PC-3 (cell line): ENCODE measurements around the gene MLLT10.

Source experiments
- CTCF ChIP-seq: fragments of 300-600 bp; sonication (generic); conservative IDR thresholded peaks from 2 replicates; pipeline ENCODE4 v1.5.1; 2017; ENCODE audit warnings: antibody characterized with exemption, low read depth, mild to moderate bottlenecking, low read length
- EZH2 ChIP-seq: fragments of 300-600 bp; sonication (generic); IDR thresholded peaks from one replicate; pipeline ENCODE4 v1.6.1; 2017; ENCODE audit warnings: antibody characterized with exemption, mild to moderate bottlenecking, low read length; ENCODE audit not compliant: unreplicated experiment

- TF ChIP-seq CTCF (no peak), EZH2 (no peak)
Measured at GRCh38 chr10:21519941-21520436, 14.0 kb upstream of the MLLT10 start.
